ENCODE measurements around the gene L3HYPDH.

L3HYPDH gene

GRCh38 chr14:59483819-59484638 is at the start of gene L3HYPDH, which contains the start of gene JKAMP:
L3HYPDH (minus strand) TSS chr14:59484408; CDS start chr14:59484316, 92 bp downstream.
JKAMP (plus strand) TSS chr14:59484517; CDS start chr14:59484590, 73 bp downstream.
- peak; percentile 82 to 88 for DNase-seq

GRCh38 chr14:59532419-59532818 is 48.2 kb upstream of the L3HYPDH start:
- DNase-seq = no peak

GRCh38 chr14:59530349-59530748 is 46.1 kb upstream of the L3HYPDH start:
- no peak for DNase-seq

GRCh38 chr14:59529189-59529588 is 45.0 kb upstream of the L3HYPDH start:
- no peak for DNase-seq

GRCh38 chr14:59520224-59520623 is 36.0 kb upstream of the L3HYPDH start:
- DNase-seq = no peak

- DNase-seq = no peak
Observed at GRCh38 chr14:59511916-59512575, 27.8 kb upstream of the L3HYPDH start.

- DNase-seq = no peak
Observed at GRCh38 chr14:59510966-59511365, 26.8 kb upstream of the L3HYPDH start.

- no peak for DNase-seq
Observed at GRCh38 chr14:59510001-59510400, 25.8 kb upstream of the L3HYPDH start.

- no peak for DNase-seq
Observed at GRCh38 chr14:59509101-59509500, 24.9 kb upstream of the L3HYPDH start.

GRCh38 chr14:59507752-59508103 is 23.5 kb upstream of the L3HYPDH start:
- DNase-seq = no peak

- DNase-seq = peak; percentile 50 to 62
Observed at GRCh38 chr14:59507063-59507751, 23.0 kb upstream of the L3HYPDH start.

GRCh38 chr14:59503256-59503655 is 19.0 kb upstream of the L3HYPDH start:
- DNase-seq = no peak

- no peak for DNase-seq
Observed at GRCh38 chr14:59500732-59501131, 16.5 kb upstream of the L3HYPDH start.

- DNase-seq = no peak
Observed at GRCh38 chr14:59492384-59492783, 8.2 kb upstream of the L3HYPDH start.

GRCh38 chr14:59490756-59491155 is 6.5 kb upstream of the L3HYPDH start:
- no peak for DNase-seq

GRCh38 chr14:59484639-59485175 is 499 bp upstream of the L3HYPDH start:
- peak; percentile 48 to 51 for DNase-seq

GRCh38 chr14:59483363-59483762 is 845 bp downstream of the L3HYPDH start:
- DNase-seq = no peak

- DNase-seq = no peak
Observed at GRCh38 chr14:59482541-59483331, 1.5 kb downstream of the L3HYPDH start.

GRCh38 chr14:59481871-59482540 is 2.2 kb downstream of the L3HYPDH start:
- DNase-seq = peak; percentile 8 to 10

- no peak for DNase-seq
Observed at GRCh38 chr14:59481407-59481806, 2.8 kb downstream of the L3HYPDH start.

- no peak for DNase-seq
Observed at GRCh38 chr14:59480166-59480565, 4.0 kb downstream of the L3HYPDH start.

- no peak for DNase-seq
Observed at GRCh38 chr14:59478540-59478939, 5.7 kb downstream of the L3HYPDH start.

Data from AML-193 (cell line).